GM12891 (cell line): ENCODE data around the gene NDUFA11.

Source experiments
- PAX5 ChIP-seq: IDR thresholded peaks from 2 replicates; pipeline ENCODE4 v1.6.1; 2011; ENCODE audit warnings: low read length, moderate library complexity, mild to moderate bottlenecking; ENCODE audit not compliant: insufficient read depth, severe bottlenecking
- POLR2A ChIP-seq: IDR thresholded peaks from 2 replicates; pipeline ENCODE4 v1.6.1; 2011; ENCODE audit warnings: low read depth, low read length, control low read depth
- POLR2AphosphoS5 ChIP-seq: IDR thresholded peaks from 2 replicates; pipeline ENCODE4 v1.6.1; 2011; ENCODE audit warnings: low read depth, low read length, control low read depth
- POU2F2 ChIP-seq: IDR thresholded peaks from 2 replicates; pipeline ENCODE4 v1.6.1; 2011; ENCODE audit warnings: low read depth, mild to moderate bottlenecking, control low read depth, low read length, moderate library complexity
- SPI1 ChIP-seq: IDR thresholded peaks from 2 replicates; pipeline ENCODE4 v1.6.1; 2011; ENCODE audit warnings: low read depth, low read length, control low read depth
- TAF1 ChIP-seq: IDR thresholded peaks from 2 replicates; pipeline ENCODE4 v1.6.1; 2011; ENCODE audit warnings: low read depth, low read length, control low read depth

GRCh38 chr19:5913739-5914357, 10.3 kb upstream of the NDUFA11 start, which contains the start of gene CAPS:
- TF ChIP-seq SPI1 (no peak), POLR2A (no peak), TAF1 (no peak), POLR2AphosphoS5 (no peak), POU2F2 (no peak), PAX5 (no peak)
